Stimulated activated CD4-positive, alpha-beta T cell treated with anti-CD3 and anti-CD28 coated beads, Interleukin-1b, Interleukin-23, amount 100 ng/mL, for 24 hours (primary cell): ENCODE data around the gene CCDC88A.

Experiments
- DNase-seq, 4 experiments: peaks; one replicate each; pipeline ENCODE4 v3.0.0-alpha.2; 2020; ENCODE audit warnings: low read depth in 4 of 4, low spot score in 1 of 4

The CCDC88A gene

DNA sequence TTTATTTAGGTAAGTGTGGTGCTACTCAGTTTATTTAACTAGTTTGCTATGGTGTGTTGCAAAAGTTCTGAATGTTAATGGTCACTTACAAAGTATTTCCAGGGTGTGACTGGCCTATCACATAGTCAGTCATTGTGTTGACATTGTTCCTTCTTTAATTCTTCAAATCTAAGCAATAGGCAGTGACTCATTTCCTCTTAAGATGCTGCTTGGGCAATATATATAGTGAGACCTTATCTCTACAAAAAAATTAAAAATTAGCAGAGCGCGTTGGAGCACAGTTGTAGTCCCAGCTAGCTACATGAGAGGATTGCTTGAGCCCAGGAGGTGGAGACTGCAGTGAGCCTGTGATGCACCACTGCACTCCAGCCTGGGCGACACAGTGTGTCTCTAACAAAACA, 5.8 kb upstream of the CCDC88A start:
- DNase-seq = no peak

DNA sequence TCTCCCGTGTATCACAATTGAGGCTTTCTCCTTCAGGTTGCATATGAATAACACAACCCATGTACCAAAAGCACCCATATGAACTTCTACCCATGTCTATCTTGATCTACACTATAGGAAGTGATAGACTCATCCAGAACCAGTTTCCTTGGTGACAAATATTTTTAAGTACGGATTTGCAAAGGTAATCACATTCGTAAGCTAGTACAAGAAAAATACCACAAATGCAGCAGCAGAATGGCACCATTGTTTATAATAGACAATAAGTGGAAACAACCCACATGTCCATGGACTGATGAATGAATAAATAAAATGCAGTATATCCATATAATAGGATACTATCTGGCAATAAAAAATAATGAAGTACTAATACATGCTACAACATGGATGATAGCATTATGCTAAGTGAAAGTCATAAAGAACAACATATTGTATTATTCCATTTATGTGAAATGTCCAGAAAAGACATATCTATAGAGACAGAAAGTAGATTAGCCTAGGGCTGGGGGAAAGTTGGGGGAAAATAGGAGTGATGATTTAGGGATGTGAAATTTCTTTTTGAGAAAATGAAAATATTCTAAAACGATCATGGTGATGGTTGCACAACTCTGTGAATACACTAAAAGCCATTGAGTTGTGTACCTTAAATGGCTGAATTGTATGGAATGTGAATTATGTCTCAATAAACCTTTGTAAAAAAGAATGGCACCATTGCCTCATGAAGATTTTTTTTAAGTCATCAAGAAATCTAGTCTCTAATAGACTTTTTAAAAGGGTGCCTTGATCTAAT, 3.4 kb upstream of the CCDC88A start:
- DNase-seq = no peak

DNA sequence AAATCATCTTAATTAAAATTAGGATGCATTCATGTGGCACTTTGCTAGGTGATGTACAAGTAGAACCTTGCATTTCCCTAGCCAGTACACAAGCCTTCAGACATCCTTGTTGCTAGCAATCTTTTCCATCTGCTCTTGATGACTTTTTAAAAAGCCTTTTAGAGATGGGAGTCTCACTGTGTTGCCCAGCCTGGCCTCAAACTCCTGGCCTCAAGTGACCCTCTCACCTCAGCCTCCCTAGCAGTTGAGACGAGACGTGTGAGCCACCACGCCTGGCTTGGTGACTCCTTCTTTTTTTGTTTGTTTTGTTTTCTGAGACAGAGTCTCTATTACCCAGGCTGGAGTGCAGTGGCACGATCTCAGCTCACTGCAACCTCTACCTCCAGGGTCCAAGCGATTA, 1.7 kb upstream of the CCDC88A start:
- no peak for DNase-seq

DNA sequence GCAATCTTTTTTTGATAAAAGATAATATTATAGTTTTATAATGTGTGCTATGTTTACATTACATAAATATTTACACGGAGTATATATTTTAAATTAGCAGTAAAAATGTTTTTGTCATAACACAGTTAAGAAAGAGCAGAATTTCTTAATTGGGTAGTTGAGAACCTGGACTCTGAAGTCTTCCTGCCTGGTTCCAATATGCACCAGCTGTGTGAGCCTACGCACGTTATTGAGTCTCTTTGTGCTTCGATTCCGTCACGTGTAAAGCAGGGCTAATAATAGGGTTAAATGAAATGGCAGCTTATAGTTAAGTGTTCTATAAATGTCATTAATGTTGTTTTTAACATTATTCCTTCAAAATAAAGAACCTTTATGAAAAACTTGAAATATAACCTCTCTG, 1.2 kb upstream of the CCDC88A start:
- no peak for DNase-seq

DNA sequence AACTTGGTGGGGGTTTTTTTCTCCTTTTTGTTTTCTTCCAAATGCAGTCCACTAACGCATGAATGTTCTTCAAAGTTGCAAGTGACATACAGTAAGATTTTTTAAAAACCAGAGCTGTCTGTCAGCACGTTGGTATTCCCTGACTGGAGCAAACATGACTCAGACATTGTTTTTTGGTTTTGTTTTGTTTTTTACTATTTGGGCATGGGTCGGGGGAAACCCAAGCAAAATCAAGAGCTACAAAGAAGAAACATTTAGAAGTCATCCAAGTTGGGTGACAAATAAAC, 726 bp upstream of the CCDC88A start:
- no peak for DNase-seq

DNA sequence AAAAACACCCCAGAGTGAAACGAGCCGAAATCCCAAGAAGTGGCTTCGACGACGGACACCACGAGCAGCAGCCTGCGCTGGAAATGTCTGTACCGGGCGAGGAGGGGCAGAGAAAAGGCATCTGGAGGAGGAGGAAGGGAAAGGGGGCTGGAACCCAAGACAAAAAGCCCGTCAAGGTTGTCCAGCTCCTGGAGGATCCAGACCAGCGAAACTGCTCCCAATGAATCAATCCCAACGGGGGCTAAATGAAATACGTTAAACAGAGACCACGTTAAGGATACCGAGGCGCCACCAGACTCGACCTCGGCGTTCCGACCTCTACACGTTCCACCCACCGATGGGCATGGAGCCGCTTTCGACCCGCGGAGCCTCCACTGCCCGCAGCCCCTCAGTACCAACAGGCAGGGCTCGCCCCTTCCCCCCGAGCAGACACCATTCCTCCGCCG, 400 bp downstream of the CCDC88A start:
- DNase-seq = peak in 2 of 4 experiments; percentile 2 to 5

DNA sequence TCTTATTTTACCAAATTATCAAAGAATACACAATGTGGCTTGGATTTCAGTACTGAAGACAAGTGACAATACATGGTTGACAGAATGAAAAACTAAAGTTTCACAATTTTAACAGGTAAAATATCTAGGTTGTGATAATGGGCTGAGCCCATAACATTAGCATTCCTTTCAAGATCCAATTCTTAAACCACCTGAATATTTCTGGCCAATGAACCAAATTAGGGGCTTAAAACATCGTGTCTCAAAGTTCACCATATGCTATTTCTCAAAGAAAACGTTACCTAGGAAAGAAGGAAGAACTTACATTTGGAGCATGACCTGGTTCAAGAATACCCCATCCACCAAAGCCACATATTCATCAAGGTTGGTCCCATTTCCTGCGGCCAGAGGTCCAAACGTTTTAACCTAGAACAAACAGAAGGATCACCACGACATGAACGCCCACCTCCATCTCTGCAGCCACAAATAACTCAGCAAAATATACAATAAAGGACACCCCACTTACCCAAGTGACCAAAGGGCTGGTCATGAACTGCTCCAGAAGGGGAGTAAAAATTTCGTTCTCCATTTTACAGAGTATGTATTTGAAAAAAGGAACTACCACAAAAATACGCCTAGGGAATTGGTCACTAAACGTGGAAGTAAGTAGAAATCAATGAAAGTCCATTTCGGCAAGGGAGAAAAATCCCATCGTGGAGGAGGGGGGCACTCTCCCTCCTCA, 984 bp downstream of the CCDC88A start:
- no peak for DNase-seq

DNA sequence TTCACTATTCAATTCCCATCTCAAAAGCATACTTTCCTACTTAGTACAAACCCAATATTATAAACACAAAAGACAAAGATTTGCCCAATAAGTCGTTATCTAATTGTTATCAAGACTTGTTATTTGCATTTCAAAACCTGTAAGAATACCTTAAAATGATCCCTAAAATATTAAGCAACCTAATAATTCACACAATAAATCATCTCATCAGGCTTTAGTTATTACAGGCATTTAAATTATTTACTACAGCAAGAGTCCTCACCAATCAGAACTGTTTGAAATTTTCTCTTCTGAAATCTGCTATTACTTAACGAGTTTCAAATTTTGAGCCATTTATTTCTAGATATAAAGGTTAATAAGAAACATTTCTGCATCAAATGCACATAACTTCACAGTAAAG, 1.6 kb downstream of the CCDC88A start:
- no peak for DNase-seq

DNA sequence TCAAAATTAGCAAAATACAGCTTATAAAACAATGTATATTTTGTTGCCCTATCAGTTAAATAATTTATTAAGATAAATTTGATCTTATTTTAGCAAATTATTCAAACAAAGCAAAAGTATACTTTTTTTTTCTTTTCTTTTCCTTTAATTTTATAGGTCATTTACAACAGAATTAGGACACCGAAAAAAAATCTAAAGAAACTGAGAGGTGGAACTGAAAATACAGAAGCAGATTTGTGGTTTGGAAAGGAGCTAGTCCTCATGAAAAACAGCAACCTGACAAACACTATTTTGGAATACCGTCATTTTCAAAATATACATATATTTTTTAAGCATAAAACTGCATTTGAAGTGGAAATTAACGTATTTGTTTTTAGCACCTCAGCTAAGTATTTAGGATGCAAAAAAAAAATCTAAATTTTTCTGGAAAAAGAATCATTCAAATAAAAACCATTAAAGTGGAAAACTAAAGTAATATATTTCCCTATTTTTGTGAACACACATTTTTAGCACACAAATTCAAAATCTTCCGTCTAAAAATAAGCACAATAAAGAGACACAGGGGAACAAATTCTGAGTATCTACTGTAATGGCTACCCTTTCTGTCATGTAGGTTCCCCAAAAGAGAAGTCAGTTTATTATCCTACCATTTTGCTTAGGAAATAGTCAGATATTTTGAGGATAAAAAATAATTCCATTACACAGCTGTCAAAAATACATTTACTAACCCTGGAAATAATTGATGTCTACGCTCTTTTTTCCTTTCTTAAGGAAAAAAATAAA, 2.7 kb downstream of the CCDC88A start:
- no peak for DNase-seq

DNA sequence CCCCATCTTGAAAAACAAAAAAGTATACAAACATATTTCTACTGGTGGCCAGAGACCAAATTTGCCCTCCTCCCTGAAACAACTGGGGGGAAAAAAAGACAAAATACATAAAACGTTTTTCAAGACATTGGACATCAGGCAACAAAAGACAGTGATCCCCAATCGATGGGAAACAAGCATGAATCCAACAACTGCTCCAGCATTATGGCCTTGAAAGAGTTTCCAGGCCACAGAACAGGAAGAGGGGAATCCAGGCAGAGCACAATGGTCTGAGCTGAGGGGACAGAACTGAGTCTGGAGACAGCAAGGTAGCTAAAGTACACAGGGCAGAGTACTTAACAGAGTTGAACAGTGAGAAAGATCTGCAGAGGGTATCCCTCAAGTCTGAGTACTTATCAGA, 4.4 kb downstream of the CCDC88A start:
- no peak for DNase-seq

DNA sequence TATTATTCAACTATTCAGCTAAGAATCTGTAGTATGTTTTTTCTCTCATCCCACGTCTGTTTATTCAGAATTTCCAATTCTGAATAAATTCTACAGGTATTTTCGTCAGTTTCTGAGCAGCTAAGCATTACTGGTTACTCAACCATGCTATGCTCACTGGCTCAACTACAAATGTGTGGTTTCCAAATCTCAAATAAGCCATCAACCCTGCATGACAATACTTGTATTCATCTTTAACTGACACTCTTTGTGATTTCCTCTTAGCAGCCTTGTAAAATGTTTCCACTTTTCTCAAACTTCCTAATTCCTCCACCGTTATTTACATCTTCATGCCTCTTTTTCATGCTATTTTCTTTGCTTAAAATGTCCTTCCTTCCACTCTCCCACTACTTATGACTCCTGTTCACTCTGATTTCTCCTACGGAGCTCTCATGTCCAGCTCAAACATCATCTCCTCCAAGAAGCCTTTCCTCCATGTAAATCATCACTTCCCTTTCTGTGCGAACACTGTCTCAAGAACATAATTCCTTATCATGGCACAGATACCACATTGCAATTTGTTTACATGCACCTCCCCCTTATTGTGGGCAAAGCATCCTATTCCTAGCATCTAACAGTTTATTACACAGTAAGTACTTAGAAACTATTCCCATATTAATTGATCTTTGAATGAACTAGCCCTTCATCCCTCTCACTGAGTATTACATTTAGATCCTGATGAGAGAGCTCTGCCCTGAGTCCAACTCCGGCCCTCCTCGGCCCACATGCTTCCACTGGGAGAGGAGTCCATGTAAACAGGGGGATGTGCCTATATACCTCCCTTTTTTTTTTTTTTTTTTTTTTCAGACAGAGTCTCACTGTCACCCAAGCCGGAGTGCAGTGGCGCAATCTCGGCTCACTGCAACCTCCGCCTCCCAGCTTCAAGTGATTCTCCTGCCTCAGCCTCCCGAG, 10.5 kb downstream of the CCDC88A start:
- DNase-seq = no peak

DNA sequence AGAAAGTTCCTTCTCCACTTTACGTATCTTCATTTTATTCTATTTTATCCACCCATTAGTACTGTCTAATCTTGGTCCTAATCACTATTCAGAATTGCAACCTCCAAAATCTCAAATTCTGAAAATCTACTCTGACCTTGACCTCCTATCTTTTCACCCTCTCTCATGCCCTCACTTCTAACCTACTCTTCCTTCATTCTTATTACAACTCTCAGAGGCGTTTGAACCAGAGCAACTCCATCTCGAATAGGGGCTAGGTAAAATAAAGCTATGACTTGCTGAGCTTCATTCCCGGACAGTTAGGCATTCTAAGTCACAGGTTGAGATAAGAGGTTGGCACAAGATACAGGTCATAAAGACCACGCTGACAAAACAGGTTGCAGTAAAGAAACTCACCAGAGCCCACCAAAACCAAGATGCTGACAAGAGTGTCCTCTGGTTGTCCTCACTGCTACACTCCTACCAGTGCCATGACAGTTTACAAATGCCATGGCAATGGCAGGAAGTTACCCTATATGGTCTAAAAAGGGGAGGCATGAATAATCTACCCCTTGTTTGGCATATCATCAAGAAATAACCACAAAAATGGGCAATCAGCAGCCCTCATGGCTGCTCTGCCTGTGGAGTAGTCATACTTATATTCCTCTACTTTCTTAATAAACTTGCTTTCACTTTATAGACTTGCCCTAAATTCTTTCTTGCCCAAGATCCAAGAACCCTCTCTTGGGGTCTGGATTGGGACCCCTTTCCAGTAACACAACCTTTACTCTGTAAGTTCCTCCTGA, 11.4 kb downstream of the CCDC88A start:
- no peak for DNase-seq

DNA sequence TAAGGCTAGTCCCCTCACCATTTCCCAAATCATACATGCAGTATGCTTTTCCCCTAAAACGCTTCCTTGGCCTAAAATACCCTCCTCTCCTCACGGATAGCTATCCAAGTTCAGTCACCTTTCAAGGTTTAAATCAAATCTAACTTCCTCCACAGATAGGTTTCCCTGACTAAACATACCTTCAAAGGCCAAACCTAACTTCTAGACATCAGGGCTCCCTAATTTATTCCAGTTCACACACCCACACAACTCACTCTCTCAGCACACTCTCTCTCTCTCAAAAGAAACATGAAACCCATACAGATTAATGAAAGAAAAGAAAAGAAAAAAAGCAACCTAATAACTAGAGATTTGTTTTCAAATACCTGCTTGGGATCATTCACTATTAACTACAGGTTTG, 14.5 kb downstream of the CCDC88A start:
- no peak for DNase-seq

DNA sequence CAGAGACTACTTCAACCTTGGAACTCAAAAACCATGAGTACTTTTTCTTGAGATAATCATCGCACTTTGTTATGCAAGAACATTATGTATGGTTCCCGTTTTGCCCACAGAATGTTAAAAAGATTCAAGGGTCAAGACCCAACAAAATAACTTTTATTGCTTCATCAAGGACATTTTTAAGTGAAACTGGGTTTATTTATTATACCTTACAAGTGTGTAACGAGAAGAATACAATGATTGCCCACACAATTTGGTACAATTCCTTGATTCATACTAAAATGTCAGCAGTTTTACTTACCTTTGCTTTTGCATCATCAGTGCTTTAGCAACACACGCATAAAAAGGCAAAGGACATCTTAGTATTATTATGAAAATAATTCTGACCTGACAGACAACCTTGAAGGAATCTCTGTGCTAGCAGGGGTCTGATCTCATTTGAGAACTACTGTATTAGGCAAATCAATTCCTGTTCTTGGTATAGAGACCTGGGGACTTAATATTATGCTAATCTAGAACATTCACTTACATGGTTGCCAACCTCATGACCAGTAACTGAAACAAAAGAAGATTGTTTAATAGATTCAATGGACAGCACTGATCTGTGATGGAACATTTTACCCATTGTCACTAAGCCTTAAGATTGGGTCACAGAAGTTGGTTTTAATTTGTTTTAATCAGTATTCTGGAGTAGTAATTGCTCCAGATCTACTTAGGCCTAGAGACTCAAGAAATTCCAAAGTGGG, 16.2 kb downstream of the CCDC88A start:
- DNase-seq = no peak

DNA sequence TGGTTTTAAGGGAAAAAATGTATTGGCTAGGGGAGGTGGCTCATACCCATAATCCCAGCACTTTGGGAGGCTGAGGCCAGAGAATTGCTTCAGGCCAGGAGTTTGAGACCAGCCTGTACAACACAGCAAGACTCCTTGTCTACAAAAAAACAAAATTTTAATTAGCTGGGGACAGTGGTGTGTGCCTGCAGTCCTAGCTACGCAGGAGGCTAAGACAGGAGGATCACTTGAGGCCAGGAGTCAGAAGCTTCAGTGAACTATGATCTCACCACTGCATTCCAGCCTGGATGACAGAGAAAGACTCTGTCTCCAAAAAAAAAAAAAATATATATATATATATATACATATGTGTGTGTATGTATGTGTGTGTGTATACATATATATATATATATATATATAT, 18.5 kb downstream of the CCDC88A start:
- no peak for DNase-seq

DNA sequence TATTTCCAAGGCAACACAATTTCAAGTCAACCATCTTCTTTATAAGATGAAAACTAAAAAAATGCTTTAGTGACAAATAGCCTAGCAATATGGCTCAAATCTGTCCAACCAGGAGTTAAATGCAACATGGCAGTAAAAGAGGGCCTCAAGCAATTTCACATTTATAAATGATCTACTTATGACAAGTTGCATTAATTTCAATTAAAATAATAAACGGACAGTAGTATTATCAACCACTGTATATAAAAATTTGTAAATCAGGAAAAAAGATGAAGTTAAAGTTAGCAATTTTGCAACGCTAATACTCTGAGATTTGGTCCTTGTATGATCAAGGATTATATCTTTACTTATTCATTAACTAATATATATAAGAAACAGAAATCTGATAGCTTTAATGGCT, 19.3 kb downstream of the CCDC88A start:
- DNase-seq = no peak

DNA sequence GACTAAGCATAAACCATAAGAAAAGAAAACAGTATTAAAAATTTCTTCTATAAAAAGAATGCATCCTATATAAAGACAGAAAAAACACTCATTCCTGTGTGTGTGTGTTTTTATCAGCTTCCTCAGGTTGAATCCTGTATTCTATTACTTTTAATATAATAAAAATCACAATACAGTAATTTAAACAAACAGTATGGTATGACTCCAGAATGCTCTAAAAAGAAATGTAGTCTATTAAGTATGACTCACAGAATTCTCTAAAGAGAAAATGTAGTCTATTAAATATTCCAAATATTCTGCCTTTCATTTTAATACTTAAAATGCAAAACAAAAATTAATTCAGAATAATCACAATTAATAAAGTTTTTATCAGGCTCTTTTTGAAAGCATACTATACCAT, 19.8 kb downstream of the CCDC88A start:
- no peak for DNase-seq

DNA sequence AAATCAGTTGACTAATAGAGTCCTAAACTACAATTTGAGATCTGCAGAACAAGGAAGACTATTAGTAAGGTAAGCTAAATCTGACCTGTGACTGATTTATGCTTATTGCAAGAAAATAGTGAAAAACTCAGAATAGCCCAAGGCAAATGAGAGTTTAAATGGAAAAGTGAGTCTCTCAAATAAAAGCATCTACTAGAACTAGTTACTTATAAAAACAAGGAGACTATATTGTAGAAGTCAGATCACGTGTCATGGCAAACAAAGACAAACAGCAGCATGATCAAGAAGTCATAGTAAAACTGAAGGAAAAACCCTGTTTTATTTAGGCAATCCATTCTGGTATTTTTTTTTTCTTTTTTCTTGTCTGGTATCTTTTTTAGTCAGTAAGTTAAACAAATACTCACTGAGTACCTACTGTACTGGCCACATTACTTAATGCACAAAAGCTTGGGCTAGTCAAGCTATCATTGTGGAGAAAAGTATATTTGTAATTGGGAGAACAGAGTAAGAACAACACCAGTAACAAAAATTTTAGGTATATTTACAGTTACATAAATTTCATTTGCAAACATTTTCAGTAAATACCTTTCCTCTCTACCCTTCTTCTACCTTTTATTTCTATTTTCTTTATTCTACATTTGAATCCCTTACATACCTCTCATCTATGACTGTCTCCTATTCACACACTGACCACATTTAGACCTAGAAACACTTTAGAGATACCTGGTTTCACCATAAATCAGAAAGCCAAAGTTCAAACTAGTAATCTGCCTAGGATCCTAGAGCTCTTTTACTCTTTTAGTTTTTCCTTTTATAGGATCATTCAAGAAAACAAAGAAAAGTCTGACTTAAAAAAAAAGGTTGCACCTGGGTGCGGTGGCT, 23.7 kb downstream of the CCDC88A start:
- no peak for DNase-seq
